Liver (tissue), 9 donors: ENCODE measurements around the gene ZDHHC20. TPM values are rescaled to one million over a fixed set of nuclear protein-coding genes. Genes with fewer than 3 reads are reported as not detected.

Source experiments
- DNase-seq: peaks from one replicate; pipeline ENCODE4 v3.0.0-alpha.2; 2017; ENCODE audit warnings: low spot score
- H3K27ac ChIP-seq, 2 donors: one replicate each; pipeline ENCODE4 v1.7.0; 2013; ENCODE audit warnings: inconsistent platforms in 2 of 2, low read length in 2 of 2, control low read depth in 1 of 2, low read depth in 1 of 2, mild to moderate bottlenecking in 1 of 2
- H3K27me3 ChIP-seq, 4 donors: one replicate each; pipeline versions ENCODE4 v1.6.1 to v1.7.0; 2013; ENCODE audit warnings: low read length in 3 of 4, inconsistent platforms in 1 of 4, mild to moderate bottlenecking in 1 of 4, moderate library complexity in 1 of 4; ENCODE audit not compliant: control insufficient read depth in 4 of 4, insufficient read depth in 4 of 4
- H3K36me3 ChIP-seq, 4 donors: one replicate each; pipeline versions ENCODE4 v1.6.1 to v1.7.0; 2013; ENCODE audit warnings: low read length in 3 of 4, mild to moderate bottlenecking in 3 of 4, low read depth in 1 of 4, moderate library complexity in 1 of 4; ENCODE audit not compliant: control insufficient read depth in 4 of 4, insufficient read depth in 3 of 4
- H3K4me1 ChIP-seq, 4 donors: one replicate each; pipeline versions ENCODE4 v1.6.1 to v1.7.0; 2013; ENCODE audit warnings: low read length in 3 of 4, mild to moderate bottlenecking in 3 of 4, moderate library complexity in 1 of 4; ENCODE audit not compliant: control insufficient read depth in 4 of 4, insufficient read depth in 4 of 4
- H3K4me3 ChIP-seq, 3 donors: one replicate each; pipeline versions ENCODE4 v1.6.1 to v1.7.0; 2013; ENCODE audit warnings: low read length in 3 of 3, control low read depth in 1 of 3, low read depth in 1 of 3, mild to moderate bottlenecking in 1 of 3
- H3K9ac ChIP-seq, 2 donors: one replicate each; pipeline ENCODE4 v1.7.0; 2013; ENCODE audit warnings: low read length in 2 of 2, mild to moderate bottlenecking in 2 of 2, moderate library complexity in 2 of 2, control low read depth in 1 of 2, low read depth in 1 of 2
- H3K9me3 ChIP-seq, 4 donors: one replicate each; pipeline versions ENCODE4 v1.6.1 to v1.7.0; 2013; ENCODE audit warnings: low read length in 3 of 4; ENCODE audit not compliant: control insufficient read depth in 4 of 4
- CTCF ChIP-seq: fragments of 150-350 bp; IDR thresholded peaks from 2 replicates; pipeline ENCODE4 v1.5.1; 2017; ENCODE audit warnings: improper control_type of control experiment, low read depth, low read length; ENCODE audit not compliant: missing input control
- HNF4G ChIP-seq: IDR thresholded peaks from 2 replicates; pipeline ENCODE4 v1.6.1; 2016; ENCODE audit warnings: antibody characterized with exemption
- JUND ChIP-seq, 2 donors: IDR thresholded peaks; 2 replicates each; pipeline ENCODE4 v1.6.1; 2016; ENCODE audit warnings: antibody characterized with exemption in 2 of 2
- NR2F2 ChIP-seq: IDR thresholded peaks from 2 replicates; pipeline ENCODE4 v1.6.1; 2016; ENCODE audit warnings: antibody characterized with exemption
- RAD21 ChIP-seq, 2 donors: IDR thresholded peaks; 2 replicates each; pipeline ENCODE4 v1.6.1; 2016; ENCODE audit warnings: antibody characterized with exemption in 2 of 2, mild to moderate bottlenecking in 2 of 2
- RXRA ChIP-seq, 2 donors: IDR thresholded peaks; 2 replicates each; pipeline ENCODE4 v1.6.1; 2017 to 2018; ENCODE audit warnings: antibody characterized with exemption in 2 of 2, mild to moderate bottlenecking in 1 of 2
- SP1 ChIP-seq: IDR thresholded peaks from 2 replicates; pipeline ENCODE4 v1.6.1; 2018; ENCODE audit warnings: antibody characterized with exemption, mild to moderate bottlenecking
- TAF1 ChIP-seq: conservative IDR thresholded peaks from 2 replicates; pipeline ENCODE4 v1.6.1; 2016; ENCODE audit warnings: antibody characterized with exemption, mild to moderate bottlenecking
- ZBTB33 ChIP-seq: IDR thresholded peaks from 2 replicates; pipeline ENCODE4 v1.6.1; 2016; ENCODE audit warnings: antibody characterized with exemption
- WGBS: extraction: QIAGEN DNeasy Blood & Tissue Kit; methylation state at CpG from one replicate; pipeline ENCODE4 v1.1.7; 2013; 5-methylcytosine and 5-hydroxymethylcytosine counted together
- polyA plus RNA-seq, 2 donors: library from polyadenylated mRNA; stranded (reverse) in 1 of 2; unstranded in 1 of 2; fragments of 200-250 nt in 1 of 2; fragments of >200 nt in 1 of 2; fragmentation: Nextera tagmentation in 1 of 2; extraction: Ambion mirVana in 1 of 2; gene quantifications; one replicate each; pipeline versions ENCODE4 v1.2.1 to v1.2.3, GENCODE V29; 2013 to 2015
- total RNA-seq, 2 donors: library from RNA; depleted of rRNA; stranded (reverse); fragments of >200 nt; gene quantifications; one replicate each; pipeline ENCODE4 v1.2.3, GENCODE V29; 2014
- donor health status: healthy.
- donor health status: healthy.
- donor health status: healthy.
- donor health status: healthy.
- donor health status: healthy.

Gene ZDHHC20
- total and polyA plus RNA-seq, 4 donors = 7.7 to 55.4 (median 18.6) TPM

GRCh38 chr13:21501686-21502085, 42.6 kb upstream of the ZDHHC20 start:
- H3K27ac ChIP-seq = no peak overlapping the region

DNA sequence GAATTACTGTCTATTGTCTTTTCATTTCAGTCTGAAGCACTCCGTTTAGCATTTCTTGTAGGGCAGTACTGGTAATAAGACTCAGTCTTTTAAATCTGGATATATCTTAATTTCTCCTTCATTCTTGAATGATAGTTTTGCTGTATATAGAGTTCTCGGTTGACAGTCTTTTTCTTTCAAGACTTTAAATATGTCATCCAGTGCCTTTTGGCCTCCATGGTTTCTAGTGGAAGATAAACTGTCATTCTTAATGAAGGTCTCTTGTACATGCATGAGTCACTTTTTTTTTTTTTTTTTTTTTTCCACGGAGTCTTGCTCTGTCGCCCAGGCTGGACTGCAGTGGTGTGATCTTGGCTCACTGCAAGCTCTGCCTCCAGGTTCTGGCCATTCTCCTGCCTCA, 27.2 kb upstream of the ZDHHC20 start:
- TF ChIP-seq TAF1 (no peak), JUND (IDR thresholded peaks at IDR 0.05) (no peak), RXRA (IDR thresholded peaks at IDR 0.05) (no peak), CTCF (no peak), NR2F2 (no peak)
- WGBS = 95% methylated on average over 4 of the region's 4 CpGs
- peaks cover 0 to 7% (median 2%) of the 10 kb centered on the region in 4 donors for H3K9me3 ChIP-seq

More at GRCh38 chr13:21501686-21502085, 42.6 kb upstream of the ZDHHC20 start:
- no peak for DNase-seq
- no peaks in the 10 kb centered on the region for H3K4me1 ChIP-seq
- H3K36me3 ChIP-seq = peaks cover 0 to 8% (median 6%) of the 10 kb centered on the region in 4 donors
- no peak overlapping the region for H3K4me3 ChIP-seq
- no peak overlapping the region for H3K9ac ChIP-seq
- TF ChIP-seq CTCF = no peak
- no peak for TF ChIP-seq ZBTB33
- TF ChIP-seq RAD21 (IDR thresholded peaks at IDR 0.05) = no peak
- no peak for TF ChIP-seq HNF4G
- TF ChIP-seq NR2F2 = no peak
- no peaks in the 10 kb centered on the region for H3K9me3 ChIP-seq
- no peaks in the 10 kb centered on the region for H3K27me3 ChIP-seq
- WGBS = 97% methylated on average over 3 of the region's 3 CpGs

GRCh38 chr13:21483748-21484147, 24.6 kb upstream of the ZDHHC20 start:
- WGBS = 93% methylated on average over 24 of the region's 24 CpGs
- H3K9ac ChIP-seq = no peak overlapping the region
- no peak for DNase-seq
- no peaks in the 10 kb centered on the region for H3K36me3 ChIP-seq
- H3K4me3 ChIP-seq = no peak overlapping the region
- peaks cover 0 to 4% (median 2%) of the 10 kb centered on the region in 4 donors for H3K4me1 ChIP-seq
- H3K9me3 ChIP-seq = peaks cover 0 to 7% (median 0%) of the 10 kb centered on the region in 4 donors
- no peaks in the 10 kb centered on the region for H3K27me3 ChIP-seq
- no peak for TF ChIP-seq JUND (IDR thresholded peaks at IDR 0.05)
- TF ChIP-seq SP1 = no peak
- no peak overlapping the region for H3K27ac ChIP-seq

More for the DNA sequence above, 27.2 kb upstream of the ZDHHC20 start:
- no peak overlapping the region for H3K9ac ChIP-seq
- H3K27me3 ChIP-seq = no peaks in the 10 kb centered on the region
- DNase-seq = no peak
- no peaks in the 10 kb centered on the region for H3K4me1 ChIP-seq
- no peak overlapping the region for H3K27ac ChIP-seq
- peaks cover 0 to 8% (median 2%) of the 10 kb centered on the region in 4 donors for H3K36me3 ChIP-seq
- H3K4me3 ChIP-seq = no peak overlapping the region
